ENCODE results near the gene HDAC7.

The HDAC7 gene

DNA sequence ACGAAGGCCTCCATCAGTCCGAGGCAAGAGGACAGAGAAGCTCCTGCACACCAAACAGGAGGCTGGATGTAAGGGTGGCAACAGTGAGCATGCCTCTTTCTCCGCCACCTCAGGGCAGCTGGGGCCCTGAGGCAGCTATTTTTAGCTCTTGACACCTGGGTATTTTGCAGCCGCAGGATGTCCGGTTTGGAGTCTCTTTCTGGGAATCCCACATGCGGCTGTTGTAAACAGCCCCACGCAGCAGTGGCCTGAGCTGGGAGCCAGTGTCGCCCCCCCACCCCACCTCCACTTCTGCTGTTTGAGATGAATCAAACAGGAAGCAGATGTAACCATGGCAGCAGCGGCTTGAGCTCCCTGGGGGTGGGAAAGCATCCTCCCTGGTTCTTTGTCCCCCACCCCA, 11.7 kb downstream of the HDAC7 start:
- no peak overlapping the region for H3K4me3 ChIP-seq (ENCODE audit: control insufficient read depth, low read depth, low read length)
- TF ChIP-seq, protein P1, sequence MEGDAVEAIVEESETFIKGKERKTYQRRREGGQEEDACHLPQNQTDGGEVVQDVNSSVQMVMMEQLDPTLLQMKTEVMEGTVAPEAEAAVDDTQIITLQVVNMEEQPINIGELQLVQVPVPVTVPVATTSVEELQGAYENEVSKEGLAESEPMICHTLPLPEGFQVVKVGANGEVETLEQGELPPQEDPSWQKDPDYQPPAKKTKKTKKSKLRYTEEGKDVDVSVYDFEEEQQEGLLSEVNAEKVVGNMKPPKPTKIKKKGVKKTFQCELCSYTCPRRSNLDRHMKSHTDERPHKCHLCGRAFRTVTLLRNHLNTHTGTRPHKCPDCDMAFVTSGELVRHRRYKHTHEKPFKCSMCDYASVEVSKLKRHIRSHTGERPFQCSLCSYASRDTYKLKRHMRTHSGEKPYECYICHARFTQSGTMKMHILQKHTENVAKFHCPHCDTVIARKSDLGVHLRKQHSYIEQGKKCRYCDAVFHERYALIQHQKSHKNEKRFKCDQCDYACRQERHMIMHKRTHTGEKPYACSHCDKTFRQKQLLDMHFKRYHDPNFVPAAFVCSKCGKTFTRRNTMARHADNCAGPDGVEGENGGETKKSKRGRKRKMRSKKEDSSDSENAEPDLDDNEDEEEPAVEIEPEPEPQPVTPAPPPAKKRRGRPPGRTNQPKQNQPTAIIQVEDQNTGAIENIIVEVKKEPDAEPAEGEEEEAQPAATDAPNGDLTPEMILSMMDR (conservative IDR thresholded peaks at IDR 0.05; ENCODE audit: control insufficient read depth, insufficient read depth, low read depth, low read length) = no peak
- DNase-seq (ENCODE audit: low read depth) = peak; percentile 53

DNA sequence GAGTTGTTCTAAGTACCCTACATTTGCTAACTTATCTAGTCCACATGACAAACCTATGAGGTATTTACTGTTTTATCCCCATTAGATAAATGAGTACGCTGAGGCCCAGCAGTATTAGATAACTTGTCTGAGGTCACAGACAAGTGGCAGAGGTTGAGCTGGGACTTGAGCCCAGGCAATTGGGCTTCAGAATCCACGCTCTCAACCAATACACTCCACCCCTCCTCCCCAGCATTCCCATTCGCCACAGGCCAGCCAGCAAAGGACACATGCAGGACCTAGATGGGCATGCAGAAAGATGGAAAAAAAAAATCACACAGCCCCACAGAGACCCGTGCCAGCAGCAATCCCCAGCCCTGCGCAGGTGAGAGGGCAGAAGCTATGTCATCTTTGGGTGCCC, 12.4 kb downstream of the HDAC7 start:
- H3K4me3 ChIP-seq (ENCODE audit: control insufficient read depth, low read depth, low read length) = no peak overlapping the region

DNA sequence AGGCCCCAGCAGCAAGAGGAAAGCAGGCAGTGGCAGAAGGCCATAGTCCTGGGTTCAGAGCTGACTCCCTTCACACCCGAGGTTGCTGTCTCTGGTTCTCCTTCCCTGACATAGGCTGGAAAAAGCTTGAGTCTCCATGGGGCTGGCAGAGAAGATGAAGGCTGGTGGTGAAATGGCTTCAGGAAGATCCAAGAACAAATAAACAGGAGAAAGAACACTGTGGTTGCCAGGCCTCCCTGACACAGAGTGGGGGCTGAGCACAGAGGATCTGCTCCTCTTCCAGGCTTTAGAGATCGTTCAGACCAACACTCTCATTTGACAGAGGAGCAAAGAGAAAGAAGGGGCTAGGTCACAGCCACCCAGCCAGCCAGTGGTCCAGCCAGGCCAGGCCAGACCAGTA, 14.3 kb downstream of the HDAC7 start:
- peak; percentile 33 for DNase-seq (ENCODE audit: low read depth)
- TF ChIP-seq, protein P1 (conservative IDR thresholded peaks at IDR 0.05; ENCODE audit: control insufficient read depth, insufficient read depth, low read depth, low read length) = no peak

More for the DNA sequence above, 12.4 kb downstream of the HDAC7 start:
- TF ChIP-seq, protein P1 (conservative IDR thresholded peaks at IDR 0.05; ENCODE audit: control insufficient read depth, insufficient read depth, low read depth, low read length) = no peak
- DNase-seq (ENCODE audit: low read depth) = no peak

DNA sequence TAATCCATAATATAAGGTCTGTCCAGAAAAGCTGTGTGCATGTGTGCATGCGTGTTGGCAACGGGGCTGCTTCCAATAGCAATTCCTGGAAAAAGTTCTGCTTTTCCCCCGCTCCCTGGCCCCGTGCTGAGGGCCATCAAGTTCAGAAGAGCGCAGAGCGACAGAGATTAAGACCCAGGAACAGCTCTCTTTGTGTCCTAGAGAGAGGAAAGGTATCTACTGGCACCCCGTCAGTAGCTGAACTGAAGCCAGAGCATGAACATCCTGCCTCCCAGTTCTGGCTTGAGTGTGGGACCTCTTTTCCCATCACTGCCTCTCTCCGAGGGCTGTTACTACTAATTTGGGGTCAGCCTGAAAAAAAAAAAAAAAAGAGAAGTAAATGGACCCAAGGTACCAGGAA, 15.5 kb downstream of the HDAC7 start:
- TF ChIP-seq, protein P1 (conservative IDR thresholded peaks at IDR 0.05; ENCODE audit: control insufficient read depth, insufficient read depth, low read depth, low read length) = no peak
- no peak for DNase-seq (ENCODE audit: low read depth)
- H3K4me3 ChIP-seq (ENCODE audit: control insufficient read depth, low read depth, low read length) = no peak overlapping the region

More for the DNA sequence above, 14.3 kb downstream of the HDAC7 start:
- H3K4me3 ChIP-seq (ENCODE audit: control insufficient read depth, low read depth, low read length) = no peak overlapping the region

DNA sequence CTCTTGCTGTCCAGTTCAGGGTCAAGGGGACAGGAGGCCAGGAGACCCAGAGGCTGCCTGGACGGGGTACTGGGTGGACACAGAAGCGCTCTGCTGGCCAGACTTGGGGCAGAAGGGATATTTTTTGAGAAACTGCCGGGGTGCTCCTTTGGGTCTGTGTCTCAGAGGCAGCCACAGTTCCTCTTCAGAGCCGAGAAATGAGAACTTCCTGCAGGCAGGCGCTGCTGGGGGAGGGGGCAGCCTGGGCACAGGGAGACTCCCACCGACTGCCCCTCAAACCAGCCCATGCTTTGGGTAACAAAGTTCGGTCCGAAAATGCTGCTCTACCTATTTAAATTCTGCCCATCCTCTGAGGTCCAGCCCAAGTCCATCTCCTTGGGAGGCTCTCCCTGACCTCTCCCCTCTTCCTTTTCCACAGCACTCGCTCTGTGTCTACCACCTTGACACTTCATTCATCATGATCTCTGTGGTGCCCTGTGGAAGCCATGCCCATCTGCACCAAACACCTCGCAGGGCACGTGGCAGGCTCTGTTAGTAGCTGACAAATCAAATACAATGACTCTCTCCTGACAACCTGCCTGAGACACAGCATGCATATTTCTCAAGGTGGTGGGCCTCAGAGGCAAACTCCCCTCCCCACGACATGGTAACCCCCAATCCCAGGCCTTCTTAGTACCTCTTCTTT, 16.4 kb downstream of the HDAC7 start:
- TF ChIP-seq, protein P1 (conservative IDR thresholded peaks at IDR 0.05; ENCODE audit: control insufficient read depth, insufficient read depth, low read depth, low read length) = no peak

DNA sequence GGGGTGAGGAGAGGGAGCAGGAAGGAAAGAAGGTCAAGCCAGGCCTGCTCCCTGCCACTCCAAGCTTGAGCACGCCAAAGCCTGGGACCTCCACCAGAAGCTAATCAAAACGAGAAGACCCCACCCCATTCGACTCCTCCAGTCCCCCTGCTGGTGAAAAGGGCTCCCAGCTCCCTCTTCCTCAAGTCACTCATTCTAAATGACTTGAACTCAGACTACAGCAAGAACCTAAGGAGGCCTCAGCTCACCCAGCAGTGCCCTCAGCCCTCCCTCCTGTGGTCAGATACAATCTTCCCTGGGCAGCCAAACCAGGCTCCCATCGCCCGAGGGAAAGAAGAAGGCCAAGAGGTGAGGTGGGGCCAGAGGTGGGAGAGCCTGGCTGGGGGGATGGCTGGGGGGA, 17.4 kb downstream of the HDAC7 start:
- no peak for DNase-seq (ENCODE audit: low read depth)
- H3K4me3 ChIP-seq (ENCODE audit: control insufficient read depth, low read depth, low read length) = no peak overlapping the region
- TF ChIP-seq, protein P1 (conservative IDR thresholded peaks at IDR 0.05; ENCODE audit: control insufficient read depth, insufficient read depth, low read depth, low read length) = peak; percentile 21

More for the DNA sequence above, 16.4 kb downstream of the HDAC7 start:
- H3K4me3 ChIP-seq (ENCODE audit: control insufficient read depth, low read depth, low read length) = no peak overlapping the region
- DNase-seq (ENCODE audit: low read depth) = no peak

Measured in fibroblast of mammary gland (primary cell).